Measurements from ENCODE around the gene ADAMTS2. TPM values are rescaled to one million over a fixed set of nuclear protein-coding genes. Genes with fewer than 3 reads are reported as not detected.

Gene ADAMTS2
- total and polyA plus RNA-seq, 2 donors (not counting 1 experiment from before 2014, with no cell fraction given), result 16.2 to 70.2 TPM

DNA sequence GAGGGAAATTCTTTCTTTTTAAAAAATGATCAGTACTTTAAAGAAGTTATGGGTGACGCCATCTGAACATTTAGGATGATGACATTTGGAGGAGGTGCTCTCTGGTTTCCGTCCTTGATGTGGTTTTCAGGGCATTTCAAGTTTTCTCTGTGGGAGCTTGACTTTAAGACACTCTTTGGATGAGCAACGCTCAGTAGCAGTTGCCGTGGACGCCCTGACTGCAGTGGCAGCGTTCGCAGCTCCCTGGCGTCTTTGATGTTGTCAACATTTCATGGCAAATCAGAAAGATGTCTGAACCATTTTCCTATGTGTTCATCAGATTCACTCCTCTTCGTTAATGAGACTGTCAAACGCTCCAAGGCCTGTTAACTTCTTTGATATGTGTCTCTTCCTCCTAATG lies 199.0 kb downstream of the ADAMTS2 start:
- TF ChIP-seq EZH2 (IDR thresholded peaks at IDR 0.05; ENCODE audit: low read length, missing control alignments), result no peak
- TF ChIP-seq CTCF (conservative IDR thresholded peaks at IDR 0.05 in 1 of 2, IDR thresholded peaks at IDR 0.05 in 1 of 2; ENCODE audit: low read depth in 1 of 2, low read length in 2 of 2), result no peak
- Histone ChIP-seq H2AFZ (ENCODE audit: low read length) (no peak overlapping the region), H3K27me3 (ENCODE audit: control insufficient read depth, insufficient read depth, low read length) (no peaks in the 10 kb centered on the region), H4K20me1 (ENCODE audit: control insufficient read depth, extremely low read depth, insufficient read depth, low read length) (no peaks in the 10 kb centered on the region), H3K4me3 (replicated peaks in 1 of 4; ENCODE audit: control extremely low read depth in 1 of 4, insufficient read depth in 1 of 4, low read depth in 3 of 4, low read length in 4 of 4) (no peak overlapping the region), H3K4me2 (ENCODE audit: extremely low read depth, insufficient read depth, low read length) (no peak overlapping the region), H3K9ac (ENCODE audit: insufficient read depth, low read length) (no peak overlapping the region), H3K4me1 (ENCODE audit: control insufficient read depth, extremely low read depth, insufficient read depth, low read length) (peaks cover 2% of the 10 kb centered on the region), H3K79me2 (ENCODE audit: control insufficient read depth, insufficient read depth, low read length) (no peaks in the 10 kb centered on the region), H3K9me3 (ENCODE audit: control insufficient read depth, insufficient read depth, low read depth, low read length) (no peaks in the 10 kb centered on the region), H3K36me3 (ENCODE audit: control insufficient read depth, insufficient read depth, low read length) (peaks cover 2% of the 10 kb centered on the region), H3K27ac (ENCODE audit: insufficient read depth, low read length) (no peak overlapping the region)
- no peak for DNase-seq (ENCODE audit: low read depth in 2 of 2)

GRCh38 chr5:179143446-179143845 lies 201.8 kb downstream of the ADAMTS2 start:
- H3K4me2 ChIP-seq (ENCODE audit: extremely low read depth, insufficient read depth, low read length), result no peak overlapping the region

DNA sequence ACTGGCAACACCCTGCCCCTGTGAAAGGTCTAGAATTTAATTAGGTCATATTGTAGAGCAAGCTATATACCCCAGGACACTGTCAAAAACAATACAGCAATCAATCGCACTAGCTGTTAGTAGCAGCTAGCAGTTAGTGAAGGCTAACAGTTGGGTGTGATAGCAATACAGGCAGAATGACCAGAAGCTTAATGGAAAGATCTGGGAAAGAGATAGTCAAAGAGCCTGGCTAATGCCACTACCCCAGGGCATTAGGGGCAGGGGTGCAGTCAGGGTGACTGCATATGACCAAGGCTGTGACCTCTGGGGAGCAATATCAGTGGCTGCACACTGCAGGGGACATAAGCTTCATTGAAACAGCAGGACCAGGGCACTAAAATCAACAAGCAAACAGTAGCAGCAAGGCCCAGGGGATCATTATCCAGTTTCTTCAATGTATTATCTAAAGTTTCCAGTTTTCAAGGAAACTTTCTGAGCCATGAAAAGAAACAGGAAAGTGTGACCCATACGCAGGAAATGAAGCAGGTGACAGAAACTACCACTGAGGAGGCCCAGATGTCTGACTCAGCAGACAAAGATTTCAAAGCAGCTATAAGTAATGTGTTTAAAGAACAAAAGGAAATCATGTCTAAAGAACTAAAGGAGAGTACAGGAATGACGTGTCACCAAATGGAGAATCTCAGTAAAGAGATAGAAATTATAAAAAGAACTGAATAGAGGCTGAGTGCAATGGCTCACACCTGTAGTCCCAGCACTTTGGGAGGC lies 202.6 kb downstream of the ADAMTS2 start:
- H2AFZ ChIP-seq (ENCODE audit: low read length), result no peak overlapping the region
- no peak overlapping the region for H3K27ac ChIP-seq (ENCODE audit: insufficient read depth, low read length)
- no peak overlapping the region for H3K4me3 ChIP-seq (replicated peaks in 1 of 4; ENCODE audit: control extremely low read depth in 1 of 4, insufficient read depth in 1 of 4, low read depth in 3 of 4, low read length in 4 of 4)
- no peaks in the 10 kb centered on the region for H3K27me3 ChIP-seq (ENCODE audit: control insufficient read depth, insufficient read depth, low read length)
- no peaks in the 10 kb centered on the region for H3K79me2 ChIP-seq (ENCODE audit: control insufficient read depth, insufficient read depth, low read length)
- no peaks in the 10 kb centered on the region for H3K36me3 ChIP-seq (ENCODE audit: control insufficient read depth, insufficient read depth, low read length)
- H3K4me1 ChIP-seq (ENCODE audit: control insufficient read depth, extremely low read depth, insufficient read depth, low read length), result peaks cover 2% of the 10 kb centered on the region
- no peaks in the 10 kb centered on the region for H3K9me3 ChIP-seq (ENCODE audit: control insufficient read depth, insufficient read depth, low read depth, low read length)
- H3K9ac ChIP-seq (ENCODE audit: insufficient read depth, low read length), result no peak overlapping the region
- peak; percentile 58 to 80 for DNase-seq (ENCODE audit: low read depth in 2 of 2)
- TF ChIP-seq CTCF (conservative IDR thresholded peaks at IDR 0.05 in 1 of 2, IDR thresholded peaks at IDR 0.05 in 1 of 2; ENCODE audit: low read depth in 1 of 2, low read length in 2 of 2) (no peak), EZH2 (IDR thresholded peaks at IDR 0.05; ENCODE audit: low read length, missing control alignments) (no peak)
- no peak overlapping the region for H3K4me2 ChIP-seq (ENCODE audit: extremely low read depth, insufficient read depth, low read length)
- no peaks in the 10 kb centered on the region for H4K20me1 ChIP-seq (ENCODE audit: control insufficient read depth, extremely low read depth, insufficient read depth, low read length)

More at GRCh38 chr5:179143446-179143845, 201.8 kb downstream of the ADAMTS2 start:
- no peak for TF ChIP-seq EZH2 (IDR thresholded peaks at IDR 0.05; ENCODE audit: low read length, missing control alignments)
- peak; percentile 21 to 28 for TF ChIP-seq CTCF (conservative IDR thresholded peaks at IDR 0.05 in 1 of 2, IDR thresholded peaks at IDR 0.05 in 1 of 2; ENCODE audit: low read depth in 1 of 2, low read length in 2 of 2)
- Histone ChIP-seq H3K4me3 (replicated peaks in 1 of 4; ENCODE audit: control extremely low read depth in 1 of 4, insufficient read depth in 1 of 4, low read depth in 3 of 4, low read length in 4 of 4) (no peak overlapping the region), H3K27me3 (ENCODE audit: control insufficient read depth, insufficient read depth, low read length) (no peaks in the 10 kb centered on the region), H2AFZ (ENCODE audit: low read length) (no peak overlapping the region), H4K20me1 (ENCODE audit: control insufficient read depth, extremely low read depth, insufficient read depth, low read length) (no peaks in the 10 kb centered on the region), H3K36me3 (ENCODE audit: control insufficient read depth, insufficient read depth, low read length) (no peaks in the 10 kb centered on the region), H3K9me3 (ENCODE audit: control insufficient read depth, insufficient read depth, low read depth, low read length) (no peaks in the 10 kb centered on the region), H3K4me1 (ENCODE audit: control insufficient read depth, extremely low read depth, insufficient read depth, low read length) (peaks cover 2% of the 10 kb centered on the region), H3K9ac (ENCODE audit: insufficient read depth, low read length) (no peak overlapping the region), H3K27ac (ENCODE audit: insufficient read depth, low read length) (no peak overlapping the region), H3K79me2 (ENCODE audit: control insufficient read depth, insufficient read depth, low read length) (no peaks in the 10 kb centered on the region)
- DNase-seq (ENCODE audit: low read depth in 2 of 2), result peak; percentile 38 to 41
